ENCODE data around the gene ERN2. TPM values are rescaled to one million over a fixed set of nuclear protein-coding genes. Genes with fewer than 3 reads are reported as not detected.

Gene ERN2
- total RNA-seq, 1 experiment from 2014 or later: 1.8 TPM

DNA sequence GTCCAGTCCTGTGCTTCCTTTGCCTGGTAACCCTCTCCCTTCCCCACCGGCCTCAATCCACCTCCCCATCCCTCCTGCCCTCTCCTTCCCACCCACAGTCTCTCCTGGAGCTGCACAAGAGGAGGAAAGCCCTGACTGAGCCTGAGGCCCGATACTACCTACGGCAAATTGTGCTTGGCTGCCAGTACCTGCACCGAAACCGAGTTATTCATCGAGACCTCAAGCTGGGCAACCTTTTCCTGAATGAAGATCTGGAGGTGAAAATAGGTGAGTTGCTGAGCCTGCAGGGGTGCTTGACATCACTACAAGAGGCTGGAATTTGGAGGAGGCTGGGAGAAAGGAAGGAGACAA, 33.1 kb downstream of the ERN2 start:
- Mint-ChIP-seq H3K27me3 (ENCODE audit: low read depth) (no peaks in the 10 kb centered on the region), H3K36me3 (peaks cover 46% of the 10 kb centered on the region), H3K27ac (peak overlapping the region; percentile 97), H3K9me3 (no peaks in the 10 kb centered on the region), H3K4me1 (peaks cover 20% of the 10 kb centered on the region), H3K4me3 (peak overlapping the region; percentile 97)
- peak; percentile 2; the same call in 1 of the 2 replicates for ATAC-seq
- TF ChIP-seq, protein P1, sequence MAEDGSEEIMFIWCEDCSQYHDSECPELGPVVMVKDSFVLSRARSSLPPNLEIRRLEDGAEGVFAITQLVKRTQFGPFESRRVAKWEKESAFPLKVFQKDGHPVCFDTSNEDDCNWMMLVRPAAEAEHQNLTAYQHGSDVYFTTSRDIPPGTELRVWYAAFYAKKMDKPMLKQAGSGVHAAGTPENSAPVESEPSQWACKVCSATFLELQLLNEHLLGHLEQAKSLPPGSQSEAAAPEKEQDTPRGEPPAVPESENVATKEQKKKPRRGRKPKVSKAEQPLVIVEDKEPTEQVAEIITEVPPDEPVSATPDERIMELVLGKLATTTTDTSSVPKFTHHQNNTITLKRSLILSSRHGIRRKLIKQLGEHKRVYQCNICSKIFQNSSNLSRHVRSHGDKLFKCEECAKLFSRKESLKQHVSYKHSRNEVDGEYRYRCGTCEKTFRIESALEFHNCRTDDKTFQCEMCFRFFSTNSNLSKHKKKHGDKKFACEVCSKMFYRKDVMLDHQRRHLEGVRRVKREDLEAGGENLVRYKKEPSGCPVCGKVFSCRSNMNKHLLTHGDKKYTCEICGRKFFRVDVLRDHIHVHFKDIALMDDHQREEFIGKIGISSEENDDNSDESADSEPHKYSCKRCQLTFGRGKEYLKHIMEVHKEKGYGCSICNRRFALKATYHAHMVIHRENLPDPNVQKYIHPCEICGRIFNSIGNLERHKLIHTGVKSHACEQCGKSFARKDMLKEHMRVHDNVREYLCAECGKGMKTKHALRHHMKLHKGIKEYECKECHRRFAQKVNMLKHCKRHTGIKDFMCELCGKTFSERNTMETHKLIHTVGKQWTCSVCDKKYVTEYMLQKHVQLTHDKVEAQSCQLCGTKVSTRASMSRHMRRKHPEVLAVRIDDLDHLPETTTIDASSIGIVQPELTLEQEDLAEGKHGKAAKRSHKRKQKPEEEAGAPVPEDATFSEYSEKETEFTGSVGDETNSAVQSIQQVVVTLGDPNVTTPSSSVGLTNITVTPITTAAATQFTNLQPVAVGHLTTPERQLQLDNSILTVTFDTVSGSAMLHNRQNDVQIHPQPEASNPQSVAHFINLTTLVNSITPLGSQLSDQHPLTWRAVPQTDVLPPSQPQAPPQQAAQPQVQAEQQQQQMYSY (CRISPR knock-in tag; IDR thresholded peaks at IDR 0.05): 0 out of 2 replicates have a peak, but pooled peaks have one; percentile 39
- TF ChIP-seq TEAD1 (CRISPR knock-in tag; IDR thresholded peaks at IDR 0.05): no peak
- ChIA-PET CTCF (interaction anchor here (0.6 to 3.3 kb wide), 7 partner anchors 15 to 356 kb away, joined by 3 to 23 read pairs (median 5); partner anchors contain the start of gene NDUFAB1), POLR2A (interaction anchor here (0.6 to 3.6 kb wide), 4 partner anchors 11 to 609 kb away, joined by 3 to 30 read pairs (median 8); no protein-coding TSS in a partner anchor)
- DNase-seq (ENCODE audit: low spot score): no peak

DNA sequence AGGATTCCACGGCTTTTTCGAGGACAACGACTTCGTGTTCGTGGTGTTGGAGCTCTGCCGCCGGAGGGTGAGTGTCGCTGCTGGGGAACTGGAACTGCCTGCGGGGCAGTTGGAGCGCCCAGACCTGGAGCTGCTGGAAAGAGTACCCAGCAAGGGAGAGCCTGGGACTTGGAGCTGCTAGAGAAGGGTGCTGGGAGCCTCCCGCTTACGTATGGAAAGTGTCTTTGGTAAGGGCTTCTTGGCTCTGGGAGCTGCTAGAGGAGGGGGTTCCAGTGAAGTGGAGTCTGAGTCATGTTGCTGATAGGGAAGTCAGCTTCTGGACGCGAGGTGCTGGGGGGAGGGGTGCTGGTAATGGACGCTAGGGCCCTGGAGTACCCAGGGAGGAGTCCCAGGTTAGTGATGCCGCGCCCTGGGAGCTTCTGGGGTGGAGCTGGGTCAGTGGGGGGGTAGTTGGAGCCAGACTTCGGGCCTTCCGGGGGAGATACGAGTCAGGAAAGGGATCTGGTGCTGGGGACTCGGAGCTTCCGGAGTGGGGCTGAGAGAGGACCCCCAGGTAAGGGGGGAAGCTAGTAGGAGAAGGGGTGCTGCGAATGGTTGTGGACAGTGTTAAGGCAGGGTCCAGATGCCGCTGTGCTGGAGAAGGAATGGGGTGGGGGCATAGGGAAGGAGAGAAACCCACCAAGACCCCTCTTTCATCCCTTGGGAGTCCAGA, 33.6 kb downstream of the ERN2 start:
- Mint-ChIP-seq H3K27me3 (ENCODE audit: low read depth) (no peaks in the 10 kb centered on the region), H3K4me3 (peak overlapping the region; percentile 97), H3K9me3 (no peaks in the 10 kb centered on the region), H3K36me3 (peaks cover 43% of the 10 kb centered on the region), H3K27ac (peak overlapping the region; percentile 79; the same call in 1 of the 2 replicates), H3K4me1 (peaks cover 20% of the 10 kb centered on the region)
- DNase-seq (ENCODE audit: low spot score) (peak; percentile 60), ATAC-seq (peak; percentile 43)
- TF ChIP-seq KAT7 (CRISPR knock-in tag; IDR thresholded peaks at IDR 0.05; ENCODE audit: borderline replicate concordance): peak; percentile 71; the same call in 1 of the 2 replicates
- TF ChIP-seq, protein P1 (CRISPR knock-in tag; IDR thresholded peaks at IDR 0.05): peak; percentile 64; the same call in 1 of the 2 replicates
- TF ChIP-seq, protein P2, sequence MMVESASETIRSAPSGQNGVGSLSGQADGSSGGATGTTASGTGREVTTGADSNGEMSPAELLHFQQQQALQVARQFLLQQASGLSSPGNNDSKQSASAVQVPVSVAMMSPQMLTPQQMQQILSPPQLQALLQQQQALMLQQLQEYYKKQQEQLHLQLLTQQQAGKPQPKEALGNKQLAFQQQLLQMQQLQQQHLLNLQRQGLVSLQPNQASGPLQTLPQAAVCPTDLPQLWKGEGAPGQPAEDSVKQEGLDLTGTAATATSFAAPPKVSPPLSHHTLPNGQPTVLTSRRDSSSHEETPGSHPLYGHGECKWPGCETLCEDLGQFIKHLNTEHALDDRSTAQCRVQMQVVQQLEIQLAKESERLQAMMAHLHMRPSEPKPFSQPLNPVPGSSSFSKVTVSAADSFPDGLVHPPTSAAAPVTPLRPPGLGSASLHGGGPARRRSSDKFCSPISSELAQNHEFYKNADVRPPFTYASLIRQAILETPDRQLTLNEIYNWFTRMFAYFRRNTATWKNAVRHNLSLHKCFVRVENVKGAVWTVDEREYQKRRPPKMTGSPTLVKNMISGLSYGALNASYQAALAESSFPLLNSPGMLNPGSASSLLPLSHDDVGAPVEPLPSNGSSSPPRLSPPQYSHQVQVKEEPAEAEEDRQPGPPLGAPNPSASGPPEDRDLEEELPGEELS (CRISPR knock-in tag; IDR thresholded peaks at IDR 0.05): peak; percentile 42; the same call in 1 of the 2 replicates
- TF ChIP-seq GTF2I (CRISPR knock-in tag; conservative IDR thresholded peaks at IDR 0.05): no peak
- TF ChIP-seq NR1H2 (CRISPR knock-in tag; IDR thresholded peaks at IDR 0.05): no peak
- POLR2A ChIA-PET: interaction anchor here (0.6 to 3.6 kb wide), 4 partner anchors 12 to 166 kb away, joined by 3 to 30 read pairs (median 10); partner anchors contain the start of genes DCTN5 and PALB2
- CTCF ChIA-PET: interaction anchor here (0.5 to 3.3 kb wide), 14 partner anchors 12 to 391 kb away, joined by 3 to 23 read pairs (median 5); partner anchors contain the start of gene NDUFAB1

DNA sequence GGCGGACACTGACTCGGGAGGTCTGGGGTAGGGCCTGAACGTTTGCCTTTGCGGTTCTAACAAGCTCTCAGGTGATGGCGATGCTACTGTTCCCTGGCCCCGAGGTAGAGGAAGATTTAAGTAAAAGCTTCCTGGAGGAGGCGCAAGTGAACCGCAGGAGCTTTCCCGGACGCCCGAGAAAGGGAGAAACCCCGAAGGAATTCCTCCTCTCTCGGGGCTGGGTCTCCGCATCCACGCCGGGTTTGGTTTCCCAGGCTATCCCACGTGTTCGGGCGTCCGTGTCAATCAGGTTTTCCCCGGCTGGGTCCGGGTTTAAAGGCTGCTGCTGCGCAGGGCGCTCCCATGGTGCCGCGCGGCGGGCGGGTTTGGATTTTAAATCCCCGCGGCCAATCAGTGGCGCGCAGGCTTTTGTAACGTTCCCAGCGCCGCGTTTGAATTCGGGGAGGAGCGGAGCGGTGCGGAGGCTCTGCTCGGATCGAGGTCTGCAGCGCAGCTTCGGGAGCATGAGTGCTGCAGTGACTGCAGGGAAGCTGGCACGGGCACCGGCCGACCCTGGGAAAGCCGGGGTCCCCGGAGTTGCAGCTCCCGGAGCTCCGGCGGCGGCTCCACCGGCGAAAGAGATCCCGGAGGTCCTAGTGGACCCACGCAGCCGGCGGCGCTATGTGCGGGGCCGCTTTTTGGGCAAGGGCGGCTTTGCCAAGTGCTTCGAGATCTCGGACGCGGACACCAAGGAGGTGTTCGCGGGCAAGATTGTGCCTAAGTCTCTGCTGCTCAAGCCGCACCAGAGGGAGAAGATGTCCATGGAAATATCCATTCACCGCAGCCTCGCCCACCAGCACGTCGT, 34.4 kb downstream of the ERN2 start, which contains the start of gene PLK1:
PLK1 (plus strand) TSS at position 460 of the 844 bp plus-strand sequence; CDS start at position 504, 44 bp downstream.
- POLR2A ChIA-PET: interaction anchor here (1.6 to 3.6 kb wide), 3 partner anchors 12 to 37 kb away, joined by 10 to 30 read pairs (median 11); partner anchors contain the start of genes DCTN5 and PALB2
- peak within 1 kb of the TSS; percentile 84 for H3K27ac Mint-ChIP-seq
- peak within 1 kb of the TSS; percentile 97 for H3K4me3 Mint-ChIP-seq
- TF ChIP-seq, protein P3, sequence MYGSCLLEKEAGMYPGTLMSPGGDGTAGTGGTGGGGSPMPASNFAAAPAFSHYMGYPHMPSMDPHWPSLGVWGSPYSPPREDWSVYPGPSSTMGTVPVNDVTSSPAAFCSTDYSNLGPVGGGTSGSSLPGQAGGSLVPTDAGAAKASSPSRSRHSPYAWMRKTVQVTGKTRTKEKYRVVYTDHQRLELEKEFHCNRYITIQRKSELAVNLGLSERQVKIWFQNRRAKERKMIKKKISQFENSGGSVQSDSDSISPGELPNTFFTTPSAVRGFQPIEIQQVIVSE (CRISPR knock-in tag; IDR thresholded peaks at IDR 0.05; ENCODE audit: borderline replicate concordance): no peak
- TF ChIP-seq ZNF138 (CRISPR knock-in tag; conservative IDR thresholded peaks at IDR 0.05): no peak
- no peak for TF ChIP-seq GTF2I (CRISPR knock-in tag; conservative IDR thresholded peaks at IDR 0.05)
- no peak for TF ChIP-seq ZNF396 (CRISPR knock-in tag; IDR thresholded peaks at IDR 0.05; ENCODE audit: borderline replicate concordance)
- no peak for TF ChIP-seq ESRRA (CRISPR knock-in tag; IDR thresholded peaks at IDR 0.05; ENCODE audit: borderline replicate concordance)
- TF ChIP-seq GABPB1 (CRISPR knock-in tag; IDR thresholded peaks at IDR 0.05): peak; percentile 99
- TF ChIP-seq ZNF671 (CRISPR knock-in tag; IDR thresholded peaks at IDR 0.05): no peak
- TF ChIP-seq MYBL2 (CRISPR knock-in tag; IDR thresholded peaks at IDR 0.05): peak; percentile 100
- TF ChIP-seq, protein P4, sequence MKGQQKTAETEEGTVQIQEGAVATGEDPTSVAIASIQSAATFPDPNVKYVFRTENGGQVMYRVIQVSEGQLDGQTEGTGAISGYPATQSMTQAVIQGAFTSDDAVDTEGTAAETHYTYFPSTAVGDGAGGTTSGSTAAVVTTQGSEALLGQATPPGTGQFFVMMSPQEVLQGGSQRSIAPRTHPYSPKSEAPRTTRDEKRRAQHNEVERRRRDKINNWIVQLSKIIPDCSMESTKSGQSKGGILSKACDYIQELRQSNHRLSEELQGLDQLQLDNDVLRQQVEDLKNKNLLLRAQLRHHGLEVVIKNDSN (CRISPR knock-in tag; IDR thresholded peaks at IDR 0.05): peak; percentile 75

More for the DNA sequence above, 34.4 kb downstream of the ERN2 start, which contains the start of gene PLK1:
- Mint-ChIP-seq H3K9me3 (no peaks in the 10 kb centered on the region), H3K36me3 (peaks cover 36% of the 10 kb centered on the region), H3K27me3 (ENCODE audit: low read depth) (no peaks in the 10 kb centered on the region), H3K4me1 (peaks cover 20% of the 10 kb centered on the region)
- peak; percentile 89 for DNase-seq (ENCODE audit: low spot score)
- ATAC-seq: peak; percentile 92
- CTCF ChIA-PET: interaction anchor here (0.5 to 3.3 kb wide), 17 partner anchors 13 to 574 kb away, joined by 3 to 23 read pairs (median 5); partner anchors contain the start of genes CHP2, DCTN5, EARS2 and NDUFAB1

Data from WTC11 (cell line).